OCI-LY7 (cell line): ENCODE results near the gene ZNF280A.

Source experiments
- EZH2phosphoT487 ChIP-seq: fragments of 200-600 bp; sonication (generic); IDR thresholded peaks from 2 replicates; pipeline ENCODE4 v1.6.1; 2018; ENCODE audit warnings: low read depth, borderline replicate concordance, mild to moderate bottlenecking, mixed run types, antibody characterized with exemption, low read length, moderate library complexity, mixed read lengths
- TF ChIP-seq, protein P1 (sequence below): fragments of 200-600 bp; sonication (generic); conservative IDR thresholded peaks from 2 replicates; pipeline ENCODE4 v1.5.1; 2014; ENCODE audit warnings: mild to moderate bottlenecking, antibody characterized with exemption, low read length, moderate library complexity, mixed read lengths

- TF ChIP-seq, protein P1, sequence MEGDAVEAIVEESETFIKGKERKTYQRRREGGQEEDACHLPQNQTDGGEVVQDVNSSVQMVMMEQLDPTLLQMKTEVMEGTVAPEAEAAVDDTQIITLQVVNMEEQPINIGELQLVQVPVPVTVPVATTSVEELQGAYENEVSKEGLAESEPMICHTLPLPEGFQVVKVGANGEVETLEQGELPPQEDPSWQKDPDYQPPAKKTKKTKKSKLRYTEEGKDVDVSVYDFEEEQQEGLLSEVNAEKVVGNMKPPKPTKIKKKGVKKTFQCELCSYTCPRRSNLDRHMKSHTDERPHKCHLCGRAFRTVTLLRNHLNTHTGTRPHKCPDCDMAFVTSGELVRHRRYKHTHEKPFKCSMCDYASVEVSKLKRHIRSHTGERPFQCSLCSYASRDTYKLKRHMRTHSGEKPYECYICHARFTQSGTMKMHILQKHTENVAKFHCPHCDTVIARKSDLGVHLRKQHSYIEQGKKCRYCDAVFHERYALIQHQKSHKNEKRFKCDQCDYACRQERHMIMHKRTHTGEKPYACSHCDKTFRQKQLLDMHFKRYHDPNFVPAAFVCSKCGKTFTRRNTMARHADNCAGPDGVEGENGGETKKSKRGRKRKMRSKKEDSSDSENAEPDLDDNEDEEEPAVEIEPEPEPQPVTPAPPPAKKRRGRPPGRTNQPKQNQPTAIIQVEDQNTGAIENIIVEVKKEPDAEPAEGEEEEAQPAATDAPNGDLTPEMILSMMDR, result no peak
- no peak for TF ChIP-seq EZH2phosphoT487
These were observed 34.5 kb downstream of the ZNF280A start for GRCh38 chr22:22485524-22485923.
